ENCODE measurements around the gene RASL11B. TPM values are rescaled to one million over a fixed set of nuclear protein-coding genes. Genes with fewer than 3 reads are reported as not detected.

RASL11B gene
- total RNA-seq, 1 donor from 2014 or later: 4.4 TPM

DNA sequence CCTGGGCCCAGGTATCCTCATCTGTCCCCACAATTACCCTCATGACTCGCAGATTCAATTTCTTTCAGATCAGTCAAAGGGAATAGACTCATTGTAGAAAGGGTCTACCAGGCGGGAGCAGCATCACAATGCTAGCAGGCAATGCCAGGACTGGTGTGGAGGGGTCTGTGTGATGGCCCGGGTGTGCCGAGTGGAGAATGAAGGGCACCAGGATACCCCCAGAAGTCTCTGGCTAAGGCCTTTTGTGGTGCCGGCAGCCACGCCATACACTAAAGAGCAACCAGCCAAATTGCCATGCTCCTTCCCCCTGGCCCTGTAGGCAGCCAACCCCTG, 37.9 kb upstream of the RASL11B start:
- Histone ChIP-seq H3K9me3 (ENCODE audit: insufficient read depth, low read depth, low read length) (no peaks in the 10 kb centered on the region), H3K4me3 (ENCODE audit: insufficient read depth, low read depth, low read length) (no peak overlapping the region), H3K36me3 (ENCODE audit: insufficient read depth, low read length) (no peaks in the 10 kb centered on the region), H2AFZ (ENCODE audit: low read depth, low read length) (no peak overlapping the region), H3K4me1 (ENCODE audit: insufficient read depth, low read length) (peaks cover 12% of the 10 kb centered on the region), H3K4me2 (ENCODE audit: low read length) (no peak overlapping the region), H3K9ac (ENCODE audit: low read length) (no peak overlapping the region), H4K20me1 (ENCODE audit: insufficient read depth, low read length) (no peaks in the 10 kb centered on the region), H3K79me2 (ENCODE audit: insufficient read depth, low read length) (no peaks in the 10 kb centered on the region), H3K27me3 (ENCODE audit: insufficient read depth, low read length) (no peaks in the 10 kb centered on the region), H3K27ac (ENCODE audit: low read depth, low read length) (no peak overlapping the region)
- H3K4me1 Mint-ChIP-seq (ENCODE audit: low read depth, unreplicated experiment): peaks cover 35% of the 10 kb centered on the region
- FAIRE-seq (no peak), DNase-seq (ENCODE audit: low read depth) (no peak)
- H3K36me3 Mint-ChIP-seq (ENCODE audit: low read depth, unreplicated experiment): no peaks in the 10 kb centered on the region
- no peaks in the 10 kb centered on the region for H3K27me3 Mint-ChIP-seq (ENCODE audit: low read depth, unreplicated experiment)
- no peak overlapping the region for H3K27ac Mint-ChIP-seq (ENCODE audit: unreplicated experiment)
- H3K9me3 Mint-ChIP-seq (ENCODE audit: unreplicated experiment): peaks cover 3% of the 10 kb centered on the region
- H3K4me3 Mint-ChIP-seq (ENCODE audit: unreplicated experiment): no peak overlapping the region
- TF ChIP-seq EZH2 (IDR thresholded peaks at IDR 0.05; ENCODE audit: insufficient read depth, low read length): no peak
- TF ChIP-seq, protein P1, sequence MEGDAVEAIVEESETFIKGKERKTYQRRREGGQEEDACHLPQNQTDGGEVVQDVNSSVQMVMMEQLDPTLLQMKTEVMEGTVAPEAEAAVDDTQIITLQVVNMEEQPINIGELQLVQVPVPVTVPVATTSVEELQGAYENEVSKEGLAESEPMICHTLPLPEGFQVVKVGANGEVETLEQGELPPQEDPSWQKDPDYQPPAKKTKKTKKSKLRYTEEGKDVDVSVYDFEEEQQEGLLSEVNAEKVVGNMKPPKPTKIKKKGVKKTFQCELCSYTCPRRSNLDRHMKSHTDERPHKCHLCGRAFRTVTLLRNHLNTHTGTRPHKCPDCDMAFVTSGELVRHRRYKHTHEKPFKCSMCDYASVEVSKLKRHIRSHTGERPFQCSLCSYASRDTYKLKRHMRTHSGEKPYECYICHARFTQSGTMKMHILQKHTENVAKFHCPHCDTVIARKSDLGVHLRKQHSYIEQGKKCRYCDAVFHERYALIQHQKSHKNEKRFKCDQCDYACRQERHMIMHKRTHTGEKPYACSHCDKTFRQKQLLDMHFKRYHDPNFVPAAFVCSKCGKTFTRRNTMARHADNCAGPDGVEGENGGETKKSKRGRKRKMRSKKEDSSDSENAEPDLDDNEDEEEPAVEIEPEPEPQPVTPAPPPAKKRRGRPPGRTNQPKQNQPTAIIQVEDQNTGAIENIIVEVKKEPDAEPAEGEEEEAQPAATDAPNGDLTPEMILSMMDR (IDR thresholded peaks at IDR 0.05; ENCODE audit: insufficient read depth, low read depth, low read length): no peak

DNA sequence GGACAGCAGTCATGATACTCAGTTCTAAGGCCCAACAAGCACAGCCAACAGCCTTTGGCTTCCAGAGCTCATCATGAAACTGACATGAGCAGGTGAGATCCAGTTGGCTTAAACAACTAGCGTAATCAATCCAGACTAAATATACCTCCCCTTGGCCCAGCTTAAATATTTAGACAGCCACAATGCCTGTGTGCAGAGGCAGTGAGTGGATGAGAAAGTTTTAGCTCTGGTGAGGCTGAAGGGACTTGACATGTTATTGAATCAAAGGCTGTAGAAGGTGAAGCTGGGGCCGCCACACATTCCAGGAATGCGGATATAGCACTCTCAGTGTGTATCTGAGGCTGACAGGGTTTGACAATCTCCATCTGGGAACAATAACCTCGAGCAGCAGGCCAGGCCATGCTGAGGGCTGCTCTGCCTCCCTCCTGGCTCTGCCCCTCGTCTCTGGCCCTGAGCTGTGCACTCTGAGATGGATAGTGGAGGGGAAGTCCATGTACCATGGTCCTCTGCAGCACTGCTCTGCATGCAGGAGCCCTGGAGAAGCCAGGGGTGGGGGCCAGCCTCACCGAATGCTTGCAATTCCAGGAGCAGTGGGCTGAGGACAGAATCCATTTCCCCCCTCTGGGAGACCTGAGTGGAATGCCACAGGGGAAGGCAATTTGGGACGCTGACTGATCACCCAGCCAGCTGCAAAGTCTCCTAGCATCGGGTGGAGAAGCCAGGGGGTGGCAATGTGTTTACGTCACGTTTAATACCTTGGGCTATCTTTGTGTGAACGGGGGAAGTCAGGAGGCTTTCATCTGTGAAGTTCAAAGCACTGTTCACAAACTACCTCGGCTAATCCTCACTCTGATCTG, 37.3 kb upstream of the RASL11B start:
- Mint-ChIP-seq H3K4me3 (ENCODE audit: unreplicated experiment) (no peak overlapping the region), H3K36me3 (ENCODE audit: low read depth, unreplicated experiment) (no peaks in the 10 kb centered on the region), H3K4me1 (ENCODE audit: low read depth, unreplicated experiment) (peaks cover 35% of the 10 kb centered on the region), H3K9me3 (ENCODE audit: unreplicated experiment) (peaks cover 3% of the 10 kb centered on the region), H3K27ac (ENCODE audit: unreplicated experiment) (peak overlapping the region; percentile 81), H3K27me3 (ENCODE audit: low read depth, unreplicated experiment) (no peaks in the 10 kb centered on the region)
- DNase-seq (ENCODE audit: low read depth) (peak; percentile 68), FAIRE-seq (no peak)
- Histone ChIP-seq H3K36me3 (ENCODE audit: insufficient read depth, low read length) (no peaks in the 10 kb centered on the region), H3K9me3 (ENCODE audit: insufficient read depth, low read depth, low read length) (no peaks in the 10 kb centered on the region), H2AFZ (ENCODE audit: low read depth, low read length) (peak overlapping the region; percentile 57), H3K4me1 (ENCODE audit: insufficient read depth, low read length) (peaks cover 12% of the 10 kb centered on the region), H3K27ac (ENCODE audit: low read depth, low read length) (no peak overlapping the region), H3K9ac (ENCODE audit: low read length) (no peak overlapping the region), H4K20me1 (ENCODE audit: insufficient read depth, low read length) (no peaks in the 10 kb centered on the region), H3K27me3 (ENCODE audit: insufficient read depth, low read length) (no peaks in the 10 kb centered on the region), H3K4me2 (ENCODE audit: low read length) (peak overlapping the region; percentile 42), H3K4me3 (ENCODE audit: insufficient read depth, low read depth, low read length) (no peak overlapping the region), H3K79me2 (ENCODE audit: insufficient read depth, low read length) (no peaks in the 10 kb centered on the region)
- TF ChIP-seq EZH2 (IDR thresholded peaks at IDR 0.05; ENCODE audit: insufficient read depth, low read length): no peak

DNA sequence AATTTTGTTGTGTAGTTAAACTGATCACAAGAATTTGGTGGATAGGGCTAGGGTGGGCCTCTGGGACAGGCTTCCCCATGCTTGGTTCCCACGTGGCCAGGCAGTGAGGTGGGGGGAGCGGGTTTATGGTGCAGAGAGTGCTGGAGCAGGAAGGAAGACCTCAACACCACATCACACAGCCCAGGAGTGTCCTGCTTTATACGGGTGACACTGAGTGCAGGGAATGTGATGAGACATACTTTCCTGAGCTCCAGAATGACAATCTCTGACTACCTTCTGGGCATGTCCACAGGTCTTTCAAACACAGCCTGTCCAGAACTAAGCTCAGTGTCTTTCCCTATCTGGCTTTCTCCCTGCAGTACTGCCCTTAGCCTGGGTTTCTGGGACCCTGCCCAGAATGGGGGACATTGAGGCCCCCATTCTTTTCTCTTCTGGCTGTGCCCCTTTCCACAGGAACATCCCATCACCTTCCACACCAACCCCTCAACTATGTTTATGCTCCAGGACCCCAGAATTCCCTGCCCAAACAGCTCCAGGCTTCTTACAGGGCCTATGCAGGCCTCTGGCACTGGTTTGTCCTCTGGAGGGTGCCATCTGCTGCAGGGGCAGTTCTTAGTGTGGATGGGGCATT, 36.5 kb upstream of the RASL11B start:
- H4K20me1 ChIP-seq (ENCODE audit: insufficient read depth, low read length): no peaks in the 10 kb centered on the region
- H3K27me3 ChIP-seq (ENCODE audit: insufficient read depth, low read length): no peaks in the 10 kb centered on the region
- no peak overlapping the region for H3K27ac ChIP-seq (ENCODE audit: low read depth, low read length)
- no peak for TF ChIP-seq EZH2 (IDR thresholded peaks at IDR 0.05; ENCODE audit: insufficient read depth, low read length)
- TF ChIP-seq, protein P1 (IDR thresholded peaks at IDR 0.05; ENCODE audit: insufficient read depth, low read depth, low read length): no peak
- FAIRE-seq (no peak), DNase-seq (ENCODE audit: low read depth) (no peak)
- peak overlapping the region; percentile 42 for H3K4me2 ChIP-seq (ENCODE audit: low read length)
- H3K4me3 ChIP-seq (ENCODE audit: insufficient read depth, low read depth, low read length): no peak overlapping the region
- no peak overlapping the region for H3K9ac ChIP-seq (ENCODE audit: low read length)
- H3K9me3 ChIP-seq (ENCODE audit: insufficient read depth, low read depth, low read length): no peaks in the 10 kb centered on the region
- no peaks in the 10 kb centered on the region for H3K36me3 Mint-ChIP-seq (ENCODE audit: low read depth, unreplicated experiment)
- H3K4me3 Mint-ChIP-seq (ENCODE audit: unreplicated experiment): no peak overlapping the region
- H3K4me1 ChIP-seq (ENCODE audit: insufficient read depth, low read length): peaks cover 12% of the 10 kb centered on the region
- H2AFZ ChIP-seq (ENCODE audit: low read depth, low read length): no peak overlapping the region
- peak overlapping the region; percentile 41 for H3K27ac Mint-ChIP-seq (ENCODE audit: unreplicated experiment)
- no peaks in the 10 kb centered on the region for H3K27me3 Mint-ChIP-seq (ENCODE audit: low read depth, unreplicated experiment)
- no peaks in the 10 kb centered on the region for H3K36me3 ChIP-seq (ENCODE audit: insufficient read depth, low read length)
- peaks cover 35% of the 10 kb centered on the region for H3K4me1 Mint-ChIP-seq (ENCODE audit: low read depth, unreplicated experiment)
- H3K9me3 Mint-ChIP-seq (ENCODE audit: unreplicated experiment): peaks cover 3% of the 10 kb centered on the region
- no peaks in the 10 kb centered on the region for H3K79me2 ChIP-seq (ENCODE audit: insufficient read depth, low read length)

All from astrocyte (in vitro differentiated cells and primary cell).